ENCODE results near the gene FADS1. TPM values are rescaled to one million over a fixed set of nuclear protein-coding genes. Genes with fewer than 3 reads are reported as not detected.

The FADS1 gene
- total and polyA plus RNA-seq, 3 donors from 2014 or later = 21.1 to 39.8 (median 24.5) TPM

DNA sequence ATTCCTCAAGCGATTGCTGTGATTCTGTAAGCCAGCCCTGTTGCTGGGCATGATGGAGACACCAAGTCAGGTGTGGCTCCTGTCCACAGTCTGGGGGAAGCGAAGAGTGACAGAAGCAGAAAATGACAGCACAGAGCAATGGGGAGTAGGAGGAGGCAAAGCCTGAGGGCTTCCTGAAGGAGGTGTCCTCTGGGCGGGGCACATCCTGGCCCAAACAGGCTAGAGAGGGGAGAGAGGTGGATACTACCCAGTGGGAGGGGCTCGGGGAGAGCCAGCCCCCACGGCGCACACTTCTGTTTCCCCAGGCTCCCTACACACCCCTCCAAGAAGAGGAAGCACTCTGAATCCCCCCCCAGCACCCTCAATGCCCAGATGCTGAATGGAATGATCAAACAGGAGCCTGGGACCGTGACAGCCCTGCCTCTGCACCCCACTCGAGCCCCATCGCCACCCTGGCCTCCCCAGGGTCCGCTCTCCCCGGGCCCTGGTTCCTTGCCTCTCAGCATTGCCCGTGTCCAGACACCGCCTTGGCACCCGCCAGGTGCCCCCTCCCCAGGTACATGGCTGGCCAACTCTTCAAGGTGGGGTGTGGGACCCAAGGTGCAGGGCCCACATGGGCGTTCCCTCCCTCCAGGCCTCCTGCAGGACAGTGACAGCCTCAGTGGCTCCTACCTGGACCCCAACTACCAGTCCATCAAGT is 45.5 kb downstream of the FADS1 start:
- no peaks in the 10 kb centered on the region for H3K36me3 ChIP-seq (ENCODE audit: low read depth, missing control alignments)
- no peak overlapping the region for H3K4me3 ChIP-seq
- no peak for TF ChIP-seq POLR2A (IDR thresholded peaks at IDR 0.05)
- H3K27me3 ChIP-seq = no peaks in the 10 kb centered on the region
- no peak overlapping the region for H3K27ac ChIP-seq
- no peak for DNase-seq
- H3K9me3 ChIP-seq = no peaks in the 10 kb centered on the region
- WGBS, 2 donors = 87 to 88% methylated on average over 6 to 15 of the region's 15 CpGs
- H3K4me1 ChIP-seq = peaks cover 15% of the 10 kb centered on the region
- intact Hi-C loops (cut with DNase I; ENCODE audit: low total_unique reads) = no loop called here

DNA sequence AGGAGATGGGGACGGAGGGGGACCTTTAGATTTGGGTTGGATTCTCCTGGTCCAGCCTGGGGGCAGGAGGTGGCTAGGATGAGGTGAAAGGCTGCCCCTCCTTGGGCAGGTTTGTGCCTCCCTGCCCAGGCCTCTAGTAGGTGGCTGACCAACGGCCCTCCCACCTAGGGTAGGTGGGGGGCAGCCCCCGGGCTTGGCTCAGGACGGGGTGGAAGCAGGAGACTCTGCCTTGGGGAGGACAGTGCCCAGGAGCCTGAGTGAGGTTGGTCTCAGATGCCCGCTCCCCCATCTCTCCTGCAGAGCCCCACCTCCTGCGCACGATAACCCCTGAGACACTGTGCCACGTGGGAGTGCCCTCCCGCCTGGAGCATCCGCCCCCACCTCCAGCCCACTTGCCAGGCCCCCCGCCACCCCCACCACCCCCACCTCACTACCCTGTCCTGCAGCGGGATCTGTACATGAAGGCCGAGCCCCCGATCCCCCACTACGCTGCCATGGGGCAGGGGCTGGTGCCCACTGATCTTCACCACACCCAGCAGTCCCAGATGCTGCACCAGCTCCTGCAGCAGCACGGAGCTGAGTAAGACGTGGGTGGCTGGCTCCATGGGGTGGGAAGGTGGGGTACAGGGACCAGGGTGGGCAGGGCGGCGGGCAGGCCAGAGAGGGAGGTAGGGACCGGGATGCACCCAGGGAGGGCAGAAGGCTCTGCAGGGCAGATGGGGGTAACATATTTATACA is 46.7 kb downstream of the FADS1 start:
- H3K27ac ChIP-seq = no peak overlapping the region
- intact Hi-C loops (cut with DNase I; ENCODE audit: low total_unique reads) = no loop called here
- H3K4me1 ChIP-seq = peaks cover 13% of the 10 kb centered on the region
- TF ChIP-seq, protein P1, sequence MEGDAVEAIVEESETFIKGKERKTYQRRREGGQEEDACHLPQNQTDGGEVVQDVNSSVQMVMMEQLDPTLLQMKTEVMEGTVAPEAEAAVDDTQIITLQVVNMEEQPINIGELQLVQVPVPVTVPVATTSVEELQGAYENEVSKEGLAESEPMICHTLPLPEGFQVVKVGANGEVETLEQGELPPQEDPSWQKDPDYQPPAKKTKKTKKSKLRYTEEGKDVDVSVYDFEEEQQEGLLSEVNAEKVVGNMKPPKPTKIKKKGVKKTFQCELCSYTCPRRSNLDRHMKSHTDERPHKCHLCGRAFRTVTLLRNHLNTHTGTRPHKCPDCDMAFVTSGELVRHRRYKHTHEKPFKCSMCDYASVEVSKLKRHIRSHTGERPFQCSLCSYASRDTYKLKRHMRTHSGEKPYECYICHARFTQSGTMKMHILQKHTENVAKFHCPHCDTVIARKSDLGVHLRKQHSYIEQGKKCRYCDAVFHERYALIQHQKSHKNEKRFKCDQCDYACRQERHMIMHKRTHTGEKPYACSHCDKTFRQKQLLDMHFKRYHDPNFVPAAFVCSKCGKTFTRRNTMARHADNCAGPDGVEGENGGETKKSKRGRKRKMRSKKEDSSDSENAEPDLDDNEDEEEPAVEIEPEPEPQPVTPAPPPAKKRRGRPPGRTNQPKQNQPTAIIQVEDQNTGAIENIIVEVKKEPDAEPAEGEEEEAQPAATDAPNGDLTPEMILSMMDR (IDR thresholded peaks at IDR 0.05) = no peak
- no peak for TF ChIP-seq POLR2A (IDR thresholded peaks at IDR 0.05)
- no peaks in the 10 kb centered on the region for H3K9me3 ChIP-seq
- no peak overlapping the region for H3K4me3 ChIP-seq
- H3K27me3 ChIP-seq = no peaks in the 10 kb centered on the region
- H3K36me3 ChIP-seq (ENCODE audit: low read depth, missing control alignments) = no peaks in the 10 kb centered on the region
- 80 to 89% methylated on average over 13 to 20 of the region's 20 CpGs for WGBS, 2 donors
- DNase-seq = no peak

DNA sequence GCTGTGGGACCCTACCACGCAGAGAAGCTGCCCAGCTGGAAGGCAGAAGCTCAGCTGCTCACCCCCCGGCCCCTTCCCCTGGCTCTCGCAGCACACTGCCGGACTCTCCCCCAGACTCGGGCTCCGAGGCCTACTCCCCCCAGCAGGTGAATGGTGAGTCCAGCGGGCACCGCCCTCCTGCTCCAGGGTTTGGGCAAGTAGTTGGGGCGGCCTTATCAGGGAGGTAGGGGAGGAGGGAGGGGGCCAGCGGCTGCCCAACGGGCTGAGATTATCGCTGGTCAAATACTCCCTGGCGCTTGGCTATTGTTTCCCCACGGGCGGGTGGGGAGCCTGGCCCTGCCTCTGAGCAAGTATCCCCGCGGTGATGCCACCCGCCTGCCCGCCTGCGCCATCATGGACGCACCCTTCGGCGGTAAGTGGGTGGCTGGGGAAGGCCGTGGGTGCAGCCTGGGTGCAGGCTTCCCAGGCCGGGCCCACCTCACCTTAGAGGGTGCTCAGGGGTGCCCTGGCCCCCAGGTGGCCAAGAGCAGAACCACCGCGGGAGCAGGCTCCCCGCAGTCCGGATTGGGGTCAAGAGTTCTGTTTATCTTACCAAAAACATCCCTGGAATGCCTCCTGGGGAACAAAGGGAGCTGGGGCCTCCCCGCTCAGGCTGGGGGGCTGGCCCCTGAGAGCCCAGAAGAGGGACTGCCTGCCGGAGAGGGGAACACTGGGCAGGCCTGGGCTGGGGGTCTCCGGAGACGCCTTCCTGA is 47.5 kb downstream of the FADS1 start:
- no peaks in the 10 kb centered on the region for H3K27me3 ChIP-seq
- DNase-seq = no peak
- no peaks in the 10 kb centered on the region for H3K9me3 ChIP-seq
- TF ChIP-seq POLR2A (IDR thresholded peaks at IDR 0.05) = no peak
- TF ChIP-seq, protein P1 (IDR thresholded peaks at IDR 0.05) = no peak
- peaks cover 20% of the 10 kb centered on the region for H3K4me1 ChIP-seq
- H3K36me3 ChIP-seq (ENCODE audit: low read depth, missing control alignments) = no peaks in the 10 kb centered on the region
- 59 to 60% methylated on average over 5 to 33 of the region's 33 CpGs for WGBS, 2 donors
- intact Hi-C loops (cut with DNase I; ENCODE audit: low total_unique reads) = no loop called here
- H3K27ac ChIP-seq = no peak overlapping the region
- no peak overlapping the region for H3K4me3 ChIP-seq

DNA sequence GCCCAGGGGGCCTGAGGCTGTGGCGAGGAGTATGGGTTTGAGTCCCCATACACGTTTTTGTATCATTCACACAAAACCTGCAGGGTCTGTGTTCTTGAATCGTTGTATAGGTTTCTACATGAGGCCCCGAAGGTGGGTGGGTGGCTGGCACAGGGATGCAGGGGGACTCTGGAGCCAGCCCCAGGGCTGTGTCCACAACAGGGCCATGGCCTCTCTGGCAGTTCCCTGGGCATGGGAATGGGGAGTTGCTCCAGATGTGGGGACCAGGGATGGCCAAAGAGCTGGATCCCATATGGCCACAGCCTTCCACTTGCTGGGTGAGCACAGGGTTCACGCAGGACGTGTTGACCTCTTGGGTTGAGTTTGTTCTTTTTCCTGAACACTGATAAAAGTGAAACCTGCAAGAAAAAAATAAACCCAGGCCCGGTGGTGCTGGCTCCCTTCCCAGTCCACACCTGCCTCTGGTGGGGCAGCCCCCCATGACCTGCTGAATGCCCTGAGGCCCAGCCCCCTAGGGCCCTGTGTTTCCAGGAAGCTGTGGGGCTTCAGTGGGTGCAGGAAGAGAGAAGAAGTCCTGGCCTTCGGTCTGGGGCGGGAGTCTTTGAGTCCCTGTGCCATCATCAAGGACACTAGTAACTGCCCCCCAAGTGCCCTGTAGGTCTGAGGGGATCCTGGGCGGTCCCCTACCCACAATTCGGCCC is 48.3 kb downstream of the FADS1 start:
- TF ChIP-seq POLR2A (IDR thresholded peaks at IDR 0.05) = no peak
- TF ChIP-seq, protein P1 (IDR thresholded peaks at IDR 0.05) = no peak
- intact Hi-C loops (cut with DNase I; ENCODE audit: low total_unique reads) = no loop called here
- 55 to 65% methylated on average over 7 to 11 of the region's 11 CpGs for WGBS, 2 donors

More for the DNA sequence above, 48.3 kb downstream of the FADS1 start:
- Histone ChIP-seq H3K4me3 (no peak overlapping the region), H3K27ac (no peak overlapping the region), H3K27me3 (no peaks in the 10 kb centered on the region), H3K4me1 (peaks cover 20% of the 10 kb centered on the region), H3K9me3 (no peaks in the 10 kb centered on the region), H3K36me3 (ENCODE audit: low read depth, missing control alignments) (no peaks in the 10 kb centered on the region)
- DNase-seq = no peak

All from testis (tissue), 3 donors.